ENCODE measurements around the gene KIF25. TPM values are rescaled to one million over a fixed set of nuclear protein-coding genes. Genes with fewer than 3 reads are reported as not detected.

KIF25 gene
- polyA plus RNA-seq, 2 of the 4 experiments (the other 2 are of a cell fraction) = 0.06 to 0.13 TPM

DNA sequence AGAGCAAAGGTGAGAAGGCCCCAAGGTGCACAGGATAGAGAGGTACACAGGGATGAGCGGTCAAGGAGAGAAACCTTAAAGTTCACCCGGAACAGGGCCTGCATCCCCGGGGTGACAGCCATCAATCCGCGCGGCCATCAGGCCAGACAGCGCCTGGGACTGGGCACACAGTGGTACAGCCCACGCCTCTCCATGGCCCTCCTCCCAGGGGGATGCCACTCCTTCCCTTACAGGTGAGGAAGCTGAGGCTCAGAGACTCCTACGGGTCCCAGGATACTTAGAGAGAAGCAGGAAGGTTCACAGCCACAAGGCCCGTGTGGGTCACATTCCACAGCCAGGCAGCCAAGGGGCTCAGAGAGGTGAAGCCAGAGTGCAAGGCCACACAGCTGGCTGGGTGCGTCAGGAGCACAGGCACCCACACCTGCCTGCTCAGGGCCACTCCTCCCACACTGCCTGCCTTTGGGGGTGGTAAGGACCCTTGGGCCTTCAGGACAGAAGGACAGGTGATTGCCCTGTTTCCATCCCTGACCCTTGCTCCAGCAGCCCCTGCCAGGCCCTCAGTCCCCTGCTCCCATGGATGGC, 66.8 kb downstream of the KIF25 start:
- TF ChIP-seq, protein P1, sequence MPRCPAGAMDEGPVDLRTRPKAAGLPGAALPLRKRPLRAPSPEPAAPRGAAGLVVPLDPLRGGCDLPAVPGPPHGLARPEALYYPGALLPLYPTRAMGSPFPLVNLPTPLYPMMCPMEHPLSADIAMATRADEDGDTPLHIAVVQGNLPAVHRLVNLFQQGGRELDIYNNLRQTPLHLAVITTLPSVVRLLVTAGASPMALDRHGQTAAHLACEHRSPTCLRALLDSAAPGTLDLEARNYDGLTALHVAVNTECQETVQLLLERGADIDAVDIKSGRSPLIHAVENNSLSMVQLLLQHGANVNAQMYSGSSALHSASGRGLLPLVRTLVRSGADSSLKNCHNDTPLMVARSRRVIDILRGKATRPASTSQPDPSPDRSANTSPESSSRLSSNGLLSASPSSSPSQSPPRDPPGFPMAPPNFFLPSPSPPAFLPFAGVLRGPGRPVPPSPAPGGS (IDR thresholded peaks at IDR 0.05) = no peak
- TF ChIP-seq, protein P2, sequence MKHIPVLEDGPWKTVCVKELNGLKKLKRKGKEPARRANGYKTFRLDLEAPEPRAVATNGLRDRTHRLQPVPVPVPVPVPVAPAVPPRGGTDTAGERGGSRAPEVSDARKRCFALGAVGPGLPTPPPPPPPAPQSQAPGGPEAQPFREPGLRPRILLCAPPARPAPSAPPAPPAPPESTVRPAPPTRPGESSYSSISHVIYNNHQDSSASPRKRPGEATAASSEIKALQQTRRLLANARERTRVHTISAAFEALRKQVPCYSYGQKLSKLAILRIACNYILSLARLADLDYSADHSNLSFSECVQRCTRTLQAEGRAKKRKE (CRISPR knock-in tag; IDR thresholded peaks at IDR 0.05; ENCODE audit: low read depth) = no peak
- TF ChIP-seq, protein P3, sequence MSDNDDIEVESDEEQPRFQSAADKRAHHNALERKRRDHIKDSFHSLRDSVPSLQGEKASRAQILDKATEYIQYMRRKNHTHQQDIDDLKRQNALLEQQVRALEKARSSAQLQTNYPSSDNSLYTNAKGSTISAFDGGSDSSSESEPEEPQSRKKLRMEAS (IDR thresholded peaks at IDR 0.05) = no peak
- TF ChIP-seq, protein P4, sequence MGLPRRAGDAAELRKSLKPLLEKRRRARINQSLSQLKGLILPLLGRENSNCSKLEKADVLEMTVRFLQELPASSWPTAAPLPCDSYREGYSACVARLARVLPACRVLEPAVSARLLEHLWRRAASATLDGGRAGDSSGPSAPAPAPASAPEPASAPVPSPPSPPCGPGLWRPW (IDR thresholded peaks at IDR 0.05) = no peak
- TF ChIP-seq NPAS2 (CRISPR knock-in tag; IDR thresholded peaks at IDR 0.05; ENCODE audit: borderline replicate concordance) (no peak), FOSB (CRISPR knock-in tag; IDR thresholded peaks at IDR 0.05) (no peak), HOXB13 (CRISPR knock-in tag; IDR thresholded peaks at IDR 0.05; ENCODE audit: low read depth) (no peak), KDM5A (IDR thresholded peaks at IDR 0.05) (no peak), RAD21 (conservative IDR thresholded peaks at IDR 0.05 in 1 of 2, IDR thresholded peaks at IDR 0.05 in 1 of 2) (no peak), CEBPB (IDR thresholded peaks at IDR 0.05) (no peak), NR3C1 (IDR thresholded peaks at IDR 0.05) (no peak)
- TF ChIP-seq, protein P5, sequence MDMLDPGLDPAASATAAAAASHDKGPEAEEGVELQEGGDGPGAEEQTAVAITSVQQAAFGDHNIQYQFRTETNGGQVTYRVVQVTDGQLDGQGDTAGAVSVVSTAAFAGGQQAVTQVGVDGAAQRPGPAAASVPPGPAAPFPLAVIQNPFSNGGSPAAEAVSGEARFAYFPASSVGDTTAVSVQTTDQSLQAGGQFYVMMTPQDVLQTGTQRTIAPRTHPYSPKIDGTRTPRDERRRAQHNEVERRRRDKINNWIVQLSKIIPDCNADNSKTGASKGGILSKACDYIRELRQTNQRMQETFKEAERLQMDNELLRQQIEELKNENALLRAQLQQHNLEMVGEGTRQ (IDR thresholded peaks at IDR 0.05) = no peak
- TF ChIP-seq, protein P6, sequence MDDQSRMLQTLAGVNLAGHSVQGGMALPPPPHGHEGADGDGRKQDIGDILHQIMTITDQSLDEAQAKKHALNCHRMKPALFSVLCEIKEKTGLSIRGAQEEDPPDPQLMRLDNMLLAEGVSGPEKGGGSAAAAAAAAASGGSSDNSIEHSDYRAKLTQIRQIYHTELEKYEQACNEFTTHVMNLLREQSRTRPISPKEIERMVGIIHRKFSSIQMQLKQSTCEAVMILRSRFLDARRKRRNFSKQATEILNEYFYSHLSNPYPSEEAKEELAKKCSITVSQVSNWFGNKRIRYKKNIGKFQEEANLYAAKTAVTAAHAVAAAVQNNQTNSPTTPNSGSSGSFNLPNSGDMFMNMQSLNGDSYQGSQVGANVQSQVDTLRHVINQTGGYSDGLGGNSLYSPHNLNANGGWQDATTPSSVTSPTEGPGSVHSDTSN (IDR thresholded peaks at IDR 0.05) = no peak
- TF ChIP-seq, protein P7, sequence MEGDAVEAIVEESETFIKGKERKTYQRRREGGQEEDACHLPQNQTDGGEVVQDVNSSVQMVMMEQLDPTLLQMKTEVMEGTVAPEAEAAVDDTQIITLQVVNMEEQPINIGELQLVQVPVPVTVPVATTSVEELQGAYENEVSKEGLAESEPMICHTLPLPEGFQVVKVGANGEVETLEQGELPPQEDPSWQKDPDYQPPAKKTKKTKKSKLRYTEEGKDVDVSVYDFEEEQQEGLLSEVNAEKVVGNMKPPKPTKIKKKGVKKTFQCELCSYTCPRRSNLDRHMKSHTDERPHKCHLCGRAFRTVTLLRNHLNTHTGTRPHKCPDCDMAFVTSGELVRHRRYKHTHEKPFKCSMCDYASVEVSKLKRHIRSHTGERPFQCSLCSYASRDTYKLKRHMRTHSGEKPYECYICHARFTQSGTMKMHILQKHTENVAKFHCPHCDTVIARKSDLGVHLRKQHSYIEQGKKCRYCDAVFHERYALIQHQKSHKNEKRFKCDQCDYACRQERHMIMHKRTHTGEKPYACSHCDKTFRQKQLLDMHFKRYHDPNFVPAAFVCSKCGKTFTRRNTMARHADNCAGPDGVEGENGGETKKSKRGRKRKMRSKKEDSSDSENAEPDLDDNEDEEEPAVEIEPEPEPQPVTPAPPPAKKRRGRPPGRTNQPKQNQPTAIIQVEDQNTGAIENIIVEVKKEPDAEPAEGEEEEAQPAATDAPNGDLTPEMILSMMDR (IDR thresholded peaks at IDR 0.05) = no peak
- ChIA-PET CTCF (no interaction called here), POLR2A (no interaction called here)
- DNase-seq (ENCODE audit: low read depth in 1 of 2, low spot score in 1 of 2) (no peak), FAIRE-seq (no peak), ATAC-seq (no peak)
- Histone ChIP-seq H3K4me3 (no peak overlapping the region), H3K4me2 (no peak overlapping the region), H3K4me1 (no peaks in the 10 kb centered on the region), H3K9me3 (no peaks in the 10 kb centered on the region), H3K27ac (no peak overlapping the region)
- WGBS (ENCODE audit: missing lambda C conversion rate) = 87% methylated on average over 9 of the region's 11 CpGs

DNA sequence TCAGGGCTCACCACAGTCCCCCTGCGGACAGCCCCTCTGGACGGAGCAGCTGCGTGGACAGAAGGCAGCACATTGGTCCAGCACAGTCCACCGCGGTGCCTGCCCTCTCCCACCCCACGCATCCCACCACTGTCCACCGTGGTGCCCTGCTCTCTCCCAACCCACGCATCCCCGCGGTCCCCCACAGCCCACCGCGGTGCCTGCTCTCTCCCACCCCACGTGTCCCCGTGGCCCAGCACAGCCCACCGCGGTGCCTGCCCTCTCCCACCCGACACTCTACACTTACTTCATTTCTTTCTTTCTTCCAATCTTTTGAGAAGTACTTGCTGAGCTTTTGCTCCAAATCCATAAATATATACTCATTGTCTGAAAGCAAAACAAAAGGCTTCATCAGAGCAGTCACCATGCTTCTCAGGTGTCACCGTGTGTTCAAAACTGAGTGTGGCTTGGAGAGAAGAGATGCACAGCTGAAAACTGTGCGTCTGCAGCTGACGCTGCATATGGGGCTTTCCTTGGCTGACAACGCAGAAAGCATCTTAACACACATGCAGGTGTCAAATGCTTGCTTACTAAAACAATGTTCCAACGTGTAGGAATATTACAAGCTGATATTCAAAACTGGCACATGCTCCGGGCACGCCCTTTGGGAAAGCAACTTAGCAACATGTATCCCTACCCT, 69.7 kb downstream of the KIF25 start:
- Histone ChIP-seq H3K4me2 (no peak overlapping the region), H3K27ac (no peak overlapping the region), H3K9me3 (no peaks in the 10 kb centered on the region), H3K4me1 (no peaks in the 10 kb centered on the region), H3K4me3 (no peak overlapping the region)
- ChIA-PET CTCF (interaction anchor here (0.7 to 1.1 kb wide), 3 partner anchors 10 to 158 kb away, joined by 3 read pairs; no protein-coding TSS in a partner anchor), POLR2A (no interaction called here)
- DNase-seq (ENCODE audit: low read depth in 1 of 2, low spot score in 1 of 2) (no peak), ATAC-seq (no peak), FAIRE-seq (no peak)
- no peak for TF ChIP-seq NFE2L2 (conservative IDR thresholded peaks at IDR 0.05; ENCODE audit: low read length)
- no peak for TF ChIP-seq FOSL2 (IDR thresholded peaks at IDR 0.05)
- no peak for TF ChIP-seq FOSL2 (CRISPR knock-in tag; IDR thresholded peaks at IDR 0.05)
- no peak for TF ChIP-seq EHF (CRISPR knock-in tag; IDR thresholded peaks at IDR 0.05)
- TF ChIP-seq JUN (IDR thresholded peaks at IDR 0.05) = no peak
- TF ChIP-seq, protein P4 (IDR thresholded peaks at IDR 0.05) = no peak
- no peak for TF ChIP-seq KDM5A (IDR thresholded peaks at IDR 0.05)
- TF ChIP-seq, protein P6 (IDR thresholded peaks at IDR 0.05) = no peak
- TF ChIP-seq TFCP2L1 (CRISPR knock-in tag; IDR thresholded peaks at IDR 0.05) = no peak
- TF ChIP-seq POLR2AphosphoS2 (conservative IDR thresholded peaks at IDR 0.05; ENCODE audit: low read length) = no peak
- TF ChIP-seq CBX8 (IDR thresholded peaks at IDR 0.05) = no peak
- 69% methylated on average over 18 of the region's 24 CpGs for WGBS (ENCODE audit: missing lambda C conversion rate)

Measured in A549 (cell line).